Right ventricle myocardium superior (tissue), 1 donor: ENCODE data around the gene CCN6. TPM values are rescaled to one million over a fixed set of nuclear protein-coding genes. Genes with fewer than 3 reads are reported as not detected.

ENCODE experiments used
- ATAC-seq: fragments of 200-7000 bp; cut with Tn5 transposase; one replicate; pipeline ENCODE4 v1.9.1; 2020; ENCODE audit warnings: mild to moderate bottlenecking; ENCODE audit not compliant: poor library complexity
- DNase-seq: peaks from one replicate; pipeline ENCODE4 v3.0.0-alpha.2; 2020
- intact Hi-C: fragments of 100-400 bp; cut with DNase I; formaldehyde crosslinking; loops from one replicate; pipeline ENCODE4 v1.11.2; 2022
- total RNA-seq: library from RNA; stranded (reverse); fragmentation: NEBNext Ultra II Directional; extraction: Animal tissue kit (Norgen Biotek cat#: 25700); gene quantifications from one replicate; pipeline ENCODE4 v1.2.1, GENCODE V29; 2021
- donor health status: DM: no; HTN: yes; CAD: no; lungs with severe emphysema.

The CCN6 gene
- total RNA-seq, 1 donor from 2014 or later = not detected

DNA sequence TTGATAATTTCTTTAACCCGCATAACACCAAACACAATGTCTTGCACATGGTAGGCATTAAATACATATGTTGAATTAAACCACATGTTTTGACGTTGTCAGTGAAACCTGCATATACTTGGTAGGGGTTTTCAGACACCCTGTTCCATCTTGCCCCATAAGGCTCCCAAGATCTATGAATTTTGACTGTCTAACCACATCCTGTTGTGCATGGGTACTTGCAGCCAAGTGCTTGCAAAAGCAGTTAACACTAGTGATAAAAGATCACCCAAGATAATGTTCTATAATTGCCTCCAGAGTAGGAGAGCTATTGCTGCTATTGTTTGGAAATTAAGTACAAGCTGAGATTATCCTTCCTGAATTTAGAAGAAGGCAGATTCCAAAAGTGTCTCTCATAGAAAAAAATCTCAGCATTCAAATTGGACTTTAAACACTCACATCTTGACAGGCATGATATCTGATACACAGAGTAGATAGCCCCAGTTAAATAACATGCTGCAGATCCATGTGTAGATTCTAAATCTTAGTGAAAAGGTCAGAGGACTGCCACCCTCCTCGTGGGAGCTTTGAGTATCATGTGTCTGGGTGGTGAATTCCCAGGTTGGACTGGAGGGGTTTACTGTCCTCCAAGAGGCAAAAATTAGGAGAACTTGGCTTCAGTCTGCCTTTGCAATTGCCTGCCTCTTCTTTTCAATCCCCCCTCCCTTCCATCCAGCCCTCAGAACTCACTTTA lies 25.8 kb upstream of the CCN6 start:
- no peak for DNase-seq
- ATAC-seq = no peak
- intact Hi-C loops = no loop called here

DNA sequence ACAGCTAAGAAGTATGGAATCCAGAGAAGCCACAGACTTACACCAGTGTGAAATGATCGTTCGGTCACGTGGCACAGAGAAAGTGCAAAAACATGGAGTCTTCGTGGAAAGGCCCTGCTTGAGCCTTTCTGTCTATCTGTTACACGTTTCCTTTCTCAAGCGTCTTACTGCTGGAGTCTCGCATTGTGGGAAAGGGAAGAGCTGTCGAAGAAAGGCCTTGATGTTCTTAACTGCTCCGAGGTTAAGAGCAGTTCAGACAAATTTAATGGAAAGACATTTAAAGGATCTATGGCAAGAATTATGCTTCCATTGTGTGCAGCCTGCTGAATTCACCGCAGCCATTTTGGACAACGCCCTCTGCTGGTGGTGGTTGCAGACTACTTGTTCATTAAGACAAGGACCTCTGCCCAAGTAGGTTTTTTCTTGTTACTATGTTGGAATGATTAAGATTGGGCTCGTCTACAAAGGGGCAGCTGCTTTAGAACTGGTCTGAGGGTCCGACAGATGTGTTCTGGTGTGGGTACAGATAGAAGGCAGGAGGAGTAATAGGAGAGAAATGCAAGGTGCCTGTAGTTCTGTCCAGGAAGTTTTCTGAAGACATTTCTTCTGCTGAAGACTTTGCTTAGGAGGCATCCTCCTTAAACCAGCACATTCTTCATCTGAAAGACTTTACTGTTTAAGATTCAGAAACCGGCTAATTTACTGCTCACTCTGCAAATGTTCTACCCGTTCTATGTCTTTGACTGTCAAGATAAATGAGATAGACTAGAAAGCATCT lies 24.7 kb upstream of the CCN6 start:
- intact Hi-C loops = no loop called here
- no peak for ATAC-seq

DNA sequence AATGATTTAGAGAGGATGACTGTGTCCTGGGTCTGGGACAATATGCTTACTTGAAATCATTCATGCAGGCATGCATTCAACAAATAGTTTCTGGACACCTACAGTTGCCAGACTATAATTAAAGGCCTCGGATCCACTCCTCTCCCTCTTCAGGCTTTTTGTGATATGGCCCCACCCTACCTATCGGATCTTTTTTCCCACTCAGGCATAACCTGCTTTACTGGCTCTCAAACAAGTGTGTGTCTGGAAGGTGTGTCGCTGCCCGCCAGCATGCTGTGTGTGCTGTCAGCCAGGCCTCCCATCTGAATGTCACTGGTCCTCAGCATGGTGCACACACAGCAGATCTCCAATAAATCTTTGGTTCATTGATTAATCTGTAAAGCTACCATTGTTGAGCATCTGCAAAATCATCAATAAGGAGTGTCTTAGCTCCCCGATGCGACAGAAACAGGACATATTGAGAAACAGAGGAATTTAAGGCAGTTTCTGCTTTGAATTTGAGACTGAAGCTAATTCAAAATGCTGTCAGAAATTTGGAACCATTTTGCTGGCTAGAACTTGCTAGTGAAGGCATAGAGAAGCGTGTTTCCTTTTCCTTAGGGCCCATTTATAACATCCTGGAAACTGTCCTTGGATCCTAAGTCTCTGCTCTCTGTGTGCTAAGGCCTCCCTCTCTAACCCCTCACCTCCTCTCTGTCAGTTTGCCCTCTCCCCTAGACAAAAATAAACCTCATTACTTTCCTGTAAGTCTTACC lies 23.5 kb upstream of the CCN6 start:
- DNase-seq (no peak), ATAC-seq (peak; percentile 34)
- intact Hi-C loops = no loop called here

More for the DNA sequence above, 24.7 kb upstream of the CCN6 start:
- DNase-seq = peak; percentile 73

DNA sequence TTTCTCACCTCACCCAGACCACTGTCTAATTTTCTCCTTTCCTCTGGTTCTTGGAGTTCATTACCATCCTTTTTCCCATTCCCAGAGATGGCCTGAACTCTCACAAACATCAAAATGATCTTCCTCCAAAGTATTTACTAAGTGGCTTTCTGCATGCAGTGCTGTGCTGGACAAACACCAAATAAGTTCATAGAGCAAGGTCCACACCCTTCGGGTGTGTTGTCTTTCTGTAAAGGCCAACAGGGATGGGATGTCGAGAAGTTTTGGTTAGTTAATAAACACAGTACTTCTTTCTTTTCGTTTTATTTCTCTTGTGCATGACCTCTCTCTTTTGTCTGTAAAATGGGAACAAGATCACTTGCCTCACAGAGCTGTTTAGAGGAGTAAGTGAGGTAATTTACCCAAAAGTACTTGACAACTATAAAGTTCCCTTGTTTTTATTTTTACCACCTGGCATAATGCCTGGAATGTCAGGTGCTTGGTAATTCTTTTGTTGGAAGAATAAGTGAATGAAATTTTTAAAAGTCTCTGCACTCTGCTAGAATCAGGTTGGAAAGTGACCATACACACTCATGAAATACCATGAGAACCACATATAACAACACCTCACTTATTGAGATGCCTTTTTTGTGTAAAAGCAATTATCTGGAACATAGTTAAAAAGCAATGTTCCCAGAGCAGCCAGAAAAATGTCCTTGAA lies 22.8 kb upstream of the CCN6 start:
- peak; percentile 43 for ATAC-seq
- no peak for DNase-seq
- intact Hi-C loops = no loop called here

DNA sequence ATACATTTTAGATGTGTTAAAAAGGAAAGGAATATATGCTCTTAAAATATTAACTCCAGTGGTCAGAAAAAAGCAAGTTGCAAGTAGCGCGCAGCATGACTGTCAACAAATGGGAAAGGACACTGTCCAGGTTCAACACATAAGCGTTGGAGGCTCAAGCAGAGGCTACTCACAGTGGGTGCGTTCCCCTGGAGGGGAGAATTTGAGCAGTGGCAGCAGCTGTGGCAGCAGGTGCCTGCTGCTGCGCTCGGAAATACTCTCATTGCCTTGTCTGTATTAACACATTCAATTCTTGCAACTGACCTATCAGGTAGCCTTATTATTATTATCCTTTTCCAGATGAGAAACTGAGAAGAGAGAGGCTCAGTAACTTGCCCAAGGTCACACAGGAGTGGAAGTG lies 21.9 kb upstream of the CCN6 start:
- intact Hi-C loops = no loop called here
- ATAC-seq (no peak), DNase-seq (no peak)

DNA sequence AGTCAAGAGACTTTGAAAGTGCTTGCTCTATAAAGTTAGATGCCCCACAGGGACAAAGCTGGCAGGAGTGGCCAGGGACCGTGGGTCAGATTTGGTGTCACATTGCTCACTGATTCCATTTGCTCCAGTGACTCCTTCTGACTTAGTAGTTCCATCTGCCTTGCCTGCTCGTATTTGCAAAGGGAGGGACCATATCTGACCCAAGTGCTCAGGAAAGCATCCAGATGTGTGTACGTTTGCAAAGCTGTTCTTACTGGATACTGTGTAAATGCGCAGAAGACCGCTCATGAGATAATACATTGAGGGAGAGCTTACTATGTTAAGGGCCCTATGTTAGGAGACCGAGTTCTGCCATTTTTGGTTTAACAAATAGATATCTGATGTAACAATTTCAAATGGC lies 21.2 kb upstream of the CCN6 start:
- ATAC-seq (no peak), DNase-seq (no peak)
- intact Hi-C loops = no loop called here

DNA sequence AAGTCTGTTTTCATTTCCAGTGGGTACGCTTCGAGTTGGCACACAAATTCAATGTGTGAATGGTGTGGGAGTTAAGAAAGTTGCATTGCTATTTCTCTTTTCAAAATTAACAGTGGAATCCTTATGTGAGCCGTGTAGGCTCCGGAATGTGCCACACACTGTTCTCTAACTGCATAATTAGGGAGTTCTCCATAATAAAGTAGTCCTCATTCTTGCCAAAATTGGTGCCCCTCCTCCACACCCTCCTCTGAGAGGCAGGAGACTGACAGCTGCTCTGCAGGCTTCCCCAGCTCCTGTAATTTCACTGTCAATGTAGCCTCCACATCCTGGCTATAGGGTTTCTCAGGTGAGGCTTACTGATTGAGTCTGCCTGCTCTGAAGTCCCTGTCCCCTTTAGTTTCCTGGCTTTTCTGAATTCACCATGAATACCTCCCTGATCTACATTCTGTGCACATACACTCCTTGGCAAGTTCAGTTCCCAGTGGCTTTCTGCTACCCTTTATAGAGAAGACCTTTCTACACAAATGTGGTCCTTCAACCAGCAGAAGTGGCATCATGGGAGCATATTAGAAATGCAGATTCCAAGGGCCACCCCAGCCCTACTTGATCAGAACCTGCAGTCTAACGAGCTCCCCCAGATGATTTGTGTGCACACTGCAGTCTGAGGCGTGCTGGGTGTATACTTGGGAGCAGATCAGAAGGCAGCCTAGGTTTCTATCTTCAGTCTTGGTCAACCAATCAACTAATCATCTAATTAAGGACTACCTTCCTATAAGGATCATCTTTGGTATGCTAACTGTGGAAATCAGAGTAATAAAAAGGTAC lies 19.9 kb upstream of the CCN6 start:
- no peak for DNase-seq
- ATAC-seq = no peak
- intact Hi-C loops = no loop called here

DNA sequence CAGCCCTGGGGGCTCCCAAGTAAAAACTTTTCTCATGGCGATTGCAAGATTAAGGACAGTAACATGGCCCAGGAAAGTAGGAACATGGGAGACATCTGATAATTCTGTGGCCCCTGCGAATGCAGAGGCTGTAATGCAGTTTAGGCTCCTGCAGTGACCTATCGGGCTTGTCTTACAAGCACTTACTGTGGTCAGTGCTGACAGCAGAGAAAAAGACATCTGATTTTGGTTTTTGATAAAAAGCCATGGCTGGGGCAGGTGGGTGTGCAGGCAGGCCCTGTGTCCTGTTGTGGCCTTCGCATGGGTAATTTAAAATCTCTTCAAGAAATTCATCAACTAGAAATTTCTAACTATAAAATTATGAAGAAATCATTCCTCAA lies 19.3 kb upstream of the CCN6 start:
- DNase-seq = no peak
- ATAC-seq = no peak
- intact Hi-C loops = no loop called here

DNA sequence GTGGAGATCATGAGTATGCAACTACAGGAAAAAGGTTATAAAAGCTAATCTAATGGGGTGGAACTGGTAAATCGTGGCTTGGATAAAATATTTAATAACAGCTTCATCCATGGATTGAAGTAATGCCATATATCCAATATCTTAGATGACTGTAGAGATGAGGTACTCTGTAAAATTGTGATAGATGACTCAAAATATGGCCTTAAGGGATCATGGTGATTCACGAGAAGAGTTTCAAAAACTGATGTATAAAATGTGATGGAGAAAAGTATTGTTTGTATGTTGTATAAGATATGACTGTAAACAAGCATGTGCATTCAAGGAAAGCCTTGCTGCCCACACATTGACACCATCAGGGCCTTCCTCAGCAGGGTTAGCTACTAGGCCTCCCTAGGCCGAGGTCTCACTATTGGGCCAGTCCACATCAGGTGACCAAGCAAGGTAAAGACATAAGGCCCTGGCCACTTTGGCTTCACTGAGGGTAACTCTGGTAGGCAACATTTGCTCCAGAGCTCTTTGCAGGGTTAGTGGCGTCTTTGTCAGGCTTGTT lies 17.7 kb upstream of the CCN6 start:
- ATAC-seq (no peak), DNase-seq (no peak)
- intact Hi-C loops = no loop called here

DNA sequence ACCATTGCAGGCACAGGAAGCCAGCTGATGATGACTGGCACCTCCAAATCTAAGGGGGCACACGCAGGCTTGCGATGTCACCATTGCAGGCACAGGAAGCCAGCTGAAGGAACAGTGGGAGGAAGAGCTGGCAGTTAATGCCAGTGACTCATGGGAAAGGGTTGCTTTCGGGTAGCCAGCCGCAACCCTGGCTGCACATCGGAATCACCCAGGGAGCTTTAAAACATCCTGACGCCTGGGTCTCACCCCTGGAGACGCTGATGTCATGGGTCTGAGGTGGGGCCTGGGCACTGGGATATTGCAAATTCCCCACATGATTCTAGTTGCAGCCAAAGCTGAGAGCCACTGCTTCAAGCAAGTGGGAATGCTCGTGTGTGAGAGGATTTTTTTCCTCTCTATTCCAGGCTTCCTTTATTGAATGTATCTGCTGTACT lies 16.1 kb upstream of the CCN6 start:
- DNase-seq = peak; percentile 79
- intact Hi-C loops = no loop called here
- ATAC-seq = peak; percentile 87

DNA sequence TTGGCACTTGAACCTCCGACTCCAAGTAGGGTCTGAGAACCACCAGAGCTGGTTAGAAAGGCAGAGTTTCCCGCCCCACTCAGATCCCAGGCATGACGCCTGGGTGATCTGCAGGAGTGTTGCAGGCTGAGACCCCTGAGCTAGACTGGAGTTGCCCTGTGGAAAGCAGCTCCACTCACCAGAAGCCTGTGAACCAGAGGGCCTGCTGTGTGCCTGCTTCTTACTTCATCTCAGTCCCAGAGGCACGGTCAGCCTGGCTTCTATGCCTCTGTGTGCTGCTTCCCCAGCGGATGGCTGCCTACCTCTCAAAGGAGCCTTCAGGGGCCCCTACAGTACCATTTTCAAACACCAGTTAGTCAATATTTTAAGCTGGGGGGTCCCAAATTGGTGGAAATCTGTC lies 15.6 kb upstream of the CCN6 start:
- ATAC-seq (no peak), DNase-seq (peak; percentile 45)
- intact Hi-C loops = no loop called here

DNA sequence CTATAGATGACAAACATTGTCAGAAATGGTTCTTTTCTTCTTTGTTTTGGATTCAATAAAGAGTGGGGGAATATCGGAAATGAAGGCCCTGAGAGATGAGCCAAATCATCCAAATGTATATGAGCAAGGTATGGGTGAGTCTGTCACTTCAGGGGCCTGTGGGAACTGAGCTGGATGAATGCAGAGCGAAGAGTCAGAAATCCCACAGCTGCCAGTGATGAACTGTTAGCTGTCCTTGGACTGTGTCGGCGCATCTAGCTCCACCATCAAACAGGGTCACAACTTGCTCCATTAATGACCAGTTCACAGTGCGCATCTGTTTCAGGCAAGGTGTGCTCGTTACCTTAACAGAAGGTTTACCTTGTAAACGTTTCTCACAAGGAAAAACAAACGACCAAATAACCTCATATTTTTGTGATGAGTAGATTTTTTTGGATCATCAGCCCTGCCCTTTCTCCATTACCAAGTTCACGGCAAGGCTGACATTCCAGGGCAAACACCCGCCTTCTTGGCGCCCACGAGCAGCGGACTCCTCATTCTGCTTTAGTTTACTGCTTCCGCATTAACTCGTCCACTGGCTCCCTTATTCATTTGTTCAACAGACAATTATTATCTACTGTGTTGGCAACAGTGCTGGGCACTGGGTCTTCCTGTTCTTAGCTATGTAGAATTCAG lies 15.0 kb upstream of the CCN6 start:
- DNase-seq (no peak), ATAC-seq (no peak)
- intact Hi-C loops = no loop called here

DNA sequence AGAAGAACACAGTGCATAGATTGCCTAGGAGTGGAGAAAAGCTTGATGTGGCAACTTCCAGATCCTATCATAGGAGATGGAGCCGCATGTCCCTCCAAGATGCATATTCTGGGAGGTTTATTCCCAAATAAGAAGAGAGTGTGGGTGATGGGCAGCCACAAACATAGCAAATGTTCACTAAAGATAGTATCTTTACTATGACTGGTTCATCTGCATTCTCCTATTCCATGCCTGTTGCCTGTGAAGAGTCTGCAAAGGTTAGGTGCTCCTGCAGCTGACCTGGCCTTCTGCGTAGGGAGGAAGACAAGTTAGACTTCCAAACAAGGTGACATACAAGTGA lies 14.5 kb upstream of the CCN6 start:
- intact Hi-C loops = no loop called here
- ATAC-seq (no peak), DNase-seq (no peak)

DNA sequence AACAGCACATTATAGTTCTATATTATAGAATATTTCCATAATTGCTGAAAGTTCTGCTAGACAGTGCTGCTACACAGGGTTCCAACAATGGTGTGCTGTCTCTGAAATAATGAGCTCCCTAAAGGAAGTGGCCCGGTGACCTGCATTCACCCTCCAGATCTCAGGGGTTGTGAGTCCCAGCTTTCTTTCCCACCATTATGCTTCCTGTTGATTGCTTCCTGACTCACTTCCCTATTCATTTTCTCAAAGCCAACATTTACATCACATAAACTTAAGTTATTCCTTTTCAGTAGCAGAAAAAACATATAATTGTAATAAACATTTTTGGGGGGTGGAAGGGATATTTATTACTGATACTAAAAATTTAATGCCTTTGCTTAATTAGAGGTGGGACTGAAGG lies 12.9 kb upstream of the CCN6 start:
- intact Hi-C loops = no loop called here
- no peak for ATAC-seq
- DNase-seq = no peak

DNA sequence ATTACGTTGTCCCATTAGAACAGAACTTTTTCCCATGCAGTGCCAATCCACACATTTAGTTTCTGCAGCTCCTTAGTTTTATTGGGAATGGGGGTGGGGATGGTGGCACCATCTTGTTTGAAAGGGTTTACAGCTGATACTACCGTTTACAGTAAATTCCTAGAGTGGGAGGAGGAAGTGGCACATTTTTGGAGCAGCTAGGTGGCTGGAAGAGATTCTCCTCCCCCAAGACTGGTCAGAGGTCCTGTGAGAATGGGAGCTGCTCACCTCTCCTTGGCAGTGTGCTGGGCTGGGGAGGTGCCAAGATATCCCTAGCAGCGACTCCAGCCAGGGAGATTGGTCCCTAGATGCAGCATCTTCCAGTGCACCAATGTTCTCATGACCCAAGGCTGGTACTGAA lies 12.4 kb upstream of the CCN6 start:
- no peak for ATAC-seq
- intact Hi-C loops = no loop called here
- no peak for DNase-seq

DNA sequence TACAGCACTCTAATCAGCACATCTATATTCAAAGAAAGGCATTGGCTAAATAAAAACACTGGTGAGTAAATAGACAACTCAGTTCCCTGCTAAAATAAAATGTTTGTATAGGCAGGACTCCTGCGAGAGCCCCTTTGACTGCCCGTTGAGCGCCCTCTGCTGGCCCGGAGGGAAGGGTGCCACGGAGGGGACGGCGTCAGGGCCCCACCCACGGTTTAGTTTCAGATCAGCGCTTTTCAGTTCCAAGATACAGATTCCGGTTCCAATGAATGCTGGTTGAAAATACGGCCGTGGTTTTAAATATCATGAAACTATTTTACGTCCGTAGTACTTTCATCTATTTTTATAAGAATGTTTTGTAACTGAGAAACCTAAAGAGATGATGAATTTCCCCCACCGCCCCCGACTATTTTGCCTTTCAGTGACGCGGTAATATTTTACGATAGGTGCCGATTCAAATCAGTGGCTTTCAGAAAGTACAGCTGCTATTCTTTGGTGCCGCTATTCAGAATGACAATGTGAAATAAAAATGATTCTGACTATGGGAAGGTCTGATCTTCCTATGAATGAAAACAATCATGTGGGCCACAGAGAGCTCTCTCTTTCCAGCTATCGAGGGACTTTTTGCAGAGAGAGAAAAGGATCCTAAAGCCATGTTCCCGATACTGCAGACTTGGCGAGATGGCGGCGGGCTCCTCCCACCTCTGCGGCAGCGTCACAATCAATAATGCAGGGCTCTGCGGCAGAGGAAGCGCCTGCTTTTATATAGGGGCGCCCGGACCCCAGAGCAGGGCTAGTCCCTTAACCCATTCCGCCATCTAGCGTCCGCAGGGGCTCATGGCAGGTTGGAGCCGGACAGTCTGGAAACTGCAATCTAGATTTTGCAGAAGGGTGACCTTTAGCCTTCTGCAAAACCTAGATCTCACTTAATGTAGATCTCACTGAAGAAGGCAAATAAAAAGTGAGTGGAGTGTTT lies 10.6 kb upstream of the CCN6 start:
- peak; percentile 93 for DNase-seq
- ATAC-seq = peak; percentile 96
- intact Hi-C loops = loop anchor here (2.0 kb wide), 1 partner anchor 333 kb away; no protein-coding TSS in a partner anchor
